NCI-H524 treated with DMSO at 0.1 percent for 48 hours (cell line): ENCODE results near the gene KCNMB1.
A peak's percentile ranks its signal among the peaks of the same experiment; 100 is the strongest.

Source experiments
- DNase-seq: peaks from one replicate; lab custom pipeline; 2025; lab: John Stamatoyannopoulos, UW

Gene KCNMB1

DNA sequence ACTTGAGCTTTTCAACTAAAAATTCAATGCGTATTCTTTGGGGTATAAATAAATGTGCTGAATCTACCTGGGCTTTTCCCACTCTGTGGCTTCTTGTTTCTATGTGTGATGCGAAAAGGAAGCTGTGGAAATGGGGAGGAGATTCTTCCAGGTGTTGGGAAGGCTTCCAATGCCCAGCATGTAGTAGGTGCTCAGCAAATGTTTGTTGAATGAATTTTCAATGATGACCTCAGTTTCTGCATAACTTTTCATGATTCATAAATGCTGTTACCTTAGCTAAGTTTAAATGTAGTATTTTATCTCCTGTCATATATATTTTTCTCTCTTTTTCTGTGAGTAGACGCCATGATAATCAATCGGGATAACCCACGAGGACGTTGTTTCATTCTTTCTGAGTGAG lies 25.6 kb upstream of the KCNMB1 start:
- DNase-seq = no peak

- no peak for DNase-seq
These were observed 24.7 kb upstream of the KCNMB1 start for GRCh38 chr5:170413897-170414296.

GRCh38 chr5:170411100-170411499 lies 21.9 kb upstream of the KCNMB1 start:
- no peak for DNase-seq

GRCh38 chr5:170410401-170410800 lies 21.2 kb upstream of the KCNMB1 start:
- DNase-seq = no peak

DNA sequence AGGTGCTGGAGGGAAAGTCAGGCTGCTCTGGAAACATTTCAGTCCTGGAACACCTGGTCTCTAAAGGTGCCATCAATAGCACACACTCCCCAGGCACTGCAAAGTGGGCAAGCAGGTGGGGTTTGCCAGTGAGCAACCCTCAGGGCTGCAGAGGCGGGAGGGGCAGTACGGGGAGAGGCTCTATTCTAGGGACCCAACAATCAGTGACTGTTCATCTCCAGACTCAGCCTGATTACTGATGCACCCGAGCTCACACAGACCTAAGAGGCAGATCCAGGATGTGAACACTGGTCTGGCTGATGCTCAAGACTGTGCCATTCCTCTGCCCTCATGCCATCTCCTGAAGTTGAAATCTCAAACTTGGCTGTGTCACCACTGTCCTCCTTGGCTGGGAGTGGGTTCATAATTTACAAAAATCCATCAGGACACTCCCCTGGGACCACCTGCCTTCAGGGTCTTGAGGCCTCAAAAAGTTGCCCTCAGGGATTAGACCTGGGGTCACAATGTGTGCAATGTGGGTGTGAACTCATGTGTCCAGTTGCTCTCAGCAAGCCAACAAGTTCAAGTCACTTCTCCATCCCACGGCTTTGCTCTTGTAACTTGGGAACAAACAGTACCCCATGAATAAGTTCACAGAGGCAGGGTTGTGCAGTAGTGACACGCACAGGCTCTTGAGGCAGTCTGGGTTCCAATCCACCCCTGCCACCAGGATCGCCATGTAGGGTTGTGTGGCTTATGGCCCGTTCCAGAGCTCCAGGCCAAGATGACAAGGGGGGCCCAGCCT lies 19.9 kb upstream of the KCNMB1 start:
- no peak for DNase-seq

GRCh38 chr5:170408226-170408625 lies 19.1 kb upstream of the KCNMB1 start:
- peak; percentile 71 for DNase-seq

- no peak for DNase-seq
These were observed 17.9 kb upstream of the KCNMB1 start for GRCh38 chr5:170407062-170407461.

DNA sequence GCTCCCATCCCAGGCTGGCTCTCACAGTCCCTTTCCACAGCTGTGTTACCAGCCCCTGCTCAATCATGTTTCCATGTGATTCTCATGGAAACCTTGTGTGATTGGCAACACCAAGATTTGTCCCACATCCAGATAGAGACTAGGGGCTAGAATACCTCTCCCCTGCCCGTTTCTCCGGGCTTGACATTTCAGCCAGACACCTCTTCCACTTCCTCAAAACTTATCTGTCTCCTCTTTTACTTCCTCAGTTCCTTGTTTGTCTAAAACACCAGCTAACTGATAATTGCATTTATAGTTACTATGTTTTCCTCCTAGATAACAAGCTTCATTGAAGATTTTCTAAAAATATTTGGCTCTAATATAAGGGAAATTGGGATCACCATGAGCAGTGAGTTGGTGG lies 16.6 kb upstream of the KCNMB1 start:
- DNase-seq = no peak

DNA sequence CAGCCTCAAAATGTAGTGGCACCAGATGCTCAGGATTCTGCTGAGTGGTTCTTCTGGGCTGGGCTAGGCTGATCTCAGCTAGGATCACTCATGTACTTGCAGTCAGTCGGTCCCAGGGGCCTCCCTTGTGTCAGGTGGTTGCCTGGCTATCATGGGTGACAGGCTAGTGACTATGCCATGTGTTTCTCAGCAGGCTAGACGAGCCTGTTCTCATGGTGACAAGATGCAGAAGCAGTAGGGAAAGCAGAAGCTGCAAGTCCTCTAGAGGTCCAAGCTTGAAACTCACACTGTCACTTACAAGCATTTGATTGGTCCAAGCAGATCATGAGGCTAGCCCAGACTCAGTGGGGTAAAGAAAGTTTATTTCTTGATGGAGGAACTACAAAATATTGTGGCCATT lies 15.2 kb upstream of the KCNMB1 start:
- no peak for DNase-seq

DNA sequence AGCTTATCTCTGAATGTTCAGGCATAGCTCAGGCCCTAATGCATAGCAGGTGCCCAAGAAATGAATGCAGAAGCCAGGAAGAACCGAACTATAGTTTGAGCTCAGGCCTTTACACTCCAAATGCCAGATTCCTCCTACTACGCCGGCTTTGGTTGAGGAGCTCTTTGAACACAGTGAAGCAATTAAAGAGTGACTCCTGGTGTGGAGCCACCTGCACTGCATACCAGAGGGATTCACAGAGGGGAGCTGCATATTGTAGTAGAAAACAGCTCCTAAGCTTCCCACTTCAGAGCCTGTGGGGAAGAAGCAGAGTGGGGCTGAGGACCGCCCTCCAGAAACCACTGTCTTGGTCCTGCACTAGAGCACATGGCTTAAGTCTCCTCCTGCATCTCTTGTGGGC lies 14.5 kb upstream of the KCNMB1 start:
- no peak for DNase-seq

- no peak for DNase-seq
These were observed 13.3 kb upstream of the KCNMB1 start for GRCh38 chr5:170402508-170402907.

DNA sequence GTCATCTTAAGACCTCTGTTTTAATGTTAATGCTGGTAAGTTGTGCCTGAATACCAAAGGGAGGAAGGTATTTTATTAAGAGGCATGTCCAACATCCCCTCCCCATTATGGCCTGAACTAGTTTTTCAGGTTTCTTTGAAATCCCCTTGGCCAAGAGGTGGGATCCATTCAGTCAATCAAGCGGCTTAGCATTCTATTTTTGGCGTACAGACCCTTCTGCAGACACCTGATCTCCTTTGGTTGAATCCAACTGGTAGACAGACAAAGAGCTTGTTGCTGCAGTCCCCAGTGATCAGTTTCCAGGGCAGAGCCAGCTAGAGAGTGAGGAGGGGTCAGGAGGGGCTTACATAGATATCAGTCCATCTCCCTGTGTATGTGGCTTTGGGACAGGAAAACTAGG lies 7.9 kb upstream of the KCNMB1 start:
- DNase-seq = no peak

- no peak for DNase-seq
These were observed 4.8 kb upstream of the KCNMB1 start for GRCh38 chr5:170393958-170394357.

GRCh38 chr5:170393235-170393634 lies 4.1 kb upstream of the KCNMB1 start:
- DNase-seq = no peak

GRCh38 chr5:170390472-170390871 lies 1.3 kb upstream of the KCNMB1 start:
- DNase-seq = no peak

DNA sequence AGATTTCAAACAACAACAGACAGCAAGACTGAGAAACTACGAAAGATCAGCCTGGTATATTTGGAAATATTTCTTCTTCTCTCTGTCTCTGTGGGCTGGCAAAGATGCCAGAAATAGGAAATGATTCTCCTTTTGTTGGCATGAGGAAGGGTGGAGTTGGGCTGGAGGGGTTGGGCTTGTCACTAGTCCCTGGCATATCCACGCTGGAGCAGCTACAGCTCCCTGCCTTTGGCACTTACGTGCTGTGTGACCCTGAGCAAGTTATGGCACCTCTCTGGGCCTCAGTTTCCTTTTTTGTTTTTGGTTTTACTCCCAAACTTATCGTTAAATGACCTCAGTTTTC lies 354 bp upstream of the KCNMB1 start:
- DNase-seq = no peak

DNA sequence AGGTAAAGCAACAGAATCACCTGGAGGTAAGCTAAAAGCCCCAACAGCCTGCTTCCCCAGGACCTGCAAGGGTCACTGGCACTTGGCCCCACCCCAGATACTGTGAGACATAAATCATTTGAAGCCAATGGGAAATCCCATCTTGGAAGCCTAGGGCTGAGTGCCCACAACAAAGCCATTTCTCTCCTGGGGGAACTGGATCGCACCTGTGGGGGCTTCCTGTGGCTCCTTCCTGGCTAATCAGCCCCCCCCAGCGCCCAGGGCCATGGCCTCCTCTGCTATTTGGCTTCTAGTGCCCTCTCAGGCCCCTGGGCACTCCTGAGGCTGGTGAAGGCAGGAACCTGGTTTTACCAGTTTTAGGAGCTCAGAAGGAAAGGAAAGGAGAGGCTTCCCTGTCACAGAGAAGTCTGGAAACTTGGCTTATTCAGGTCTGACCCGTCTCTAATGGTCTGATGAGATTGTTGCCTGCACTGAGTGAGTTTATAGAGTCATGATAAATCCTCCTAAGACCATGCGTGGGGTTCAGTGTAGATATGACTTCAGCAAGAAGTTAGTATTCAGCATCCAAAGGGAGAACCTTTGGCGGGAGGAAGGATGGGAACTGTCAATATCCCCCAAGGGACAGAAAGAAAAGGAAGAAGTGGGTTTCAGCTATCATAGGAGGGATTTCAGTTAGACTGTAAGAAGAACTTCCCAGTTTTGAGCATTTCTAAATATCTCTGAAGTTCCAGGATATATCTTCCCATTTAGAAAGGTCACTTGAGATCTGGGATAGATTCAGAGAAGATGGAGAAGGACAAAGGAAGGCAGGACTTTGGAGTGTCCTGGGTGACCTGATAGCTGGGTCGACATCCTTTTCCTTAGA lies 1.2 kb downstream of the KCNMB1 start:
- DNase-seq = no peak

DNA sequence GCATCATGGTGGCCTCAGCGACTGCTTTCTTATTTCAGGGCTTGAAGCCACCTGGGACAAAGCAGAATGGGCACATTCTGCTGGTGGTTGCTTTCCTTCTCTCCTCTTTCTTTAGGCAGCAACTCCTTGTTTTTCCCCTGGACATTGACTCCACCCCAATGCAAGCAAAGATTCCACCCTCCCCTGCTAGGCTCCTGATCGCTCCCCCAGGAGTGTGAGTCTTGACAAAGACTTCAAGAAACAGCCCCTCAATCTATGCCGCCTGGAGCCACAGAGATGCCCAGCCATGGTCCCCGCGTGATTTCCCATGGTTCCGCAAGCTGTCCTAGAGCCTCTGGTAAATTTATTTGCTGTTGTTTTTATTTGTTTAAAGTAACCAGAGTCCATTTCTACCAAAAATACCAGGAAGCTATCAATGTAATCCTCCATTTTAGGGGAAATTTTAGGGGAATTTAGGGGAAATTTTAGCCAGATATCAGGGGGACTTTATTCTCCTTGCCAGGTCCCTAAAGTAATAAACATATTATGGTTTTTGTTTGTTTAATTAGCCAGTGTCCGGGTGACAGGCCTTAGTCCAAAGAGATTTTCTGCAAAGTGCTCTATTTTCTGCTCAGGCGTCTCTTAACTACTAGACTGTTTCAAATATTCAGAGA lies 2.3 kb downstream of the KCNMB1 start:
- no peak for DNase-seq

GRCh38 chr5:170383227-170383626 lies 5.9 kb downstream of the KCNMB1 start:
- DNase-seq = no peak

- no peak for DNase-seq
These were observed 6.4 kb downstream of the KCNMB1 start for GRCh38 chr5:170382790-170383189.

GRCh38 chr5:170380361-170380951 lies 8.7 kb downstream of the KCNMB1 start:
- DNase-seq = no peak

GRCh38 chr5:170378740-170379139 lies 10.4 kb downstream of the KCNMB1 start:
- no peak for DNase-seq

DNA sequence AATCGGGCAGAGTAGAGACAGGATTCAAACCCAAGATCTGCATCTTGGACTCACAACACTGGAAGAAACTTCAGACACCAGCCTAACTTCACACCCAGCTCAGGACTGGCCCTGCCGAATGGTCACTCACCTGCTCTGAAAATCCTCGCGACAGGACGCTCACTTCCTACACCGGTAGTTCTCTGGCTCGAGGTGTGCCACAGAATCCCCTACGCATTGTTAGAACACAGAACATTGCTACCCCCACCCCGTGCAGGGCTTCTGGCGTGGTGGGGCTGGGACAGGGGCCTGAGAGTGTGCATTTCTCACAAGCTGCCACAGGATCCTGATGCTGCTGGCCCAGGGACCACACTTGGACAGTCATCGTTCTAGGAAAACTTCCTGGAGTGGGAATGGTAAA lies 12.1 kb downstream of the KCNMB1 start:
- no peak for DNase-seq
